PC-3 (cell line): ENCODE data around the gene CNPY2. TPM values are rescaled to one million over a fixed set of nuclear protein-coding genes. Genes with fewer than 3 reads are reported as not detected.
"Not testable (repeated sequence)": the region's sequence is repeated elsewhere in the genome, so short reads cannot be mapped to it uniquely, and the experiment has no call there.

Experiments
- ATAC-seq: fragments of 200-7000 bp; cut with Tn5 transposase; 2 replicates; pipeline ENCODE4 v1.9.1; 2020; ENCODE audit warnings: mild to moderate bottlenecking, moderate library complexity
- BruUV-seq: library from RNA; stranded (reverse); fragments of 400-500 nt; replicated peaks from 2 replicates; lab custom pipeline; 2021; lab: Mats Ljungman, UMichigan
- CTCF ChIA-PET: fragments of 300-600 bp; sonication (Branson Sonifier 250); formaldehyde crosslinking; loops from one replicate; lab custom pipeline; 2022; ENCODE audit warnings: antibody characterized with exemption; lab: Charles Lee
- POLR2A ChIA-PET: fragments of 300-600 bp; sonication (Branson Sonifier 250); formaldehyde crosslinking; loops from one replicate; lab custom pipeline; 2022; ENCODE audit warnings: antibody characterized with exemption; ENCODE audit not compliant: unreplicated experiment; lab: Charles Lee
- DNase-seq: peaks from one replicate; pipeline ENCODE4 v3.0.0-alpha.2; 2015
- H2AFZ ChIP-seq: fragments of 300-600 bp; sonication (generic); 2 replicates; pipeline ENCODE4 v1.6.0; 2016; ENCODE audit warnings: antibody characterized with exemption, low read length
- H3F3A ChIP-seq: fragments of 300-600 bp; sonication (generic); one replicate; pipeline ENCODE4 v1.6.0; 2017; ENCODE audit warnings: antibody characterized with exemption, low read length, control low read depth, mild to moderate bottlenecking; ENCODE audit not compliant: unreplicated experiment
- H3K27ac ChIP-seq: fragments of 300-600 bp; sonication (generic); 2 replicates; pipeline ENCODE4 v1.5.1; 2016; ENCODE audit warnings: mild to moderate bottlenecking, low read length
- H3K27me3 ChIP-seq: fragments of 300-600 bp; sonication (generic); 2 replicates; pipeline ENCODE4 v1.6.1; 2016; ENCODE audit warnings: low read length, mixed read lengths
- H3K36me3 ChIP-seq: fragments of 300-600 bp; sonication (generic); 2 replicates; pipeline ENCODE4 v1.6.1; 2016; ENCODE audit warnings: low read depth, mixed run types, low read length, mixed read lengths
- H3K4me1 ChIP-seq: fragments of 300-600 bp; sonication (generic); 2 replicates; pipeline ENCODE4 v1.5.1; 2016; ENCODE audit warnings: low read length; ENCODE audit not compliant: insufficient read depth
- H3K4me2 ChIP-seq: fragments of 300-600 bp; sonication (generic); 2 replicates; pipeline ENCODE4 v1.6.0; 2016; ENCODE audit warnings: low read length
- H3K4me3 ChIP-seq: fragments of 300-600 bp; sonication (generic); 2 replicates; pipeline ENCODE4 v1.5.1; 2016; ENCODE audit warnings: mild to moderate bottlenecking, low read length, mixed read lengths
- H3K79me2 ChIP-seq: fragments of 300-600 bp; sonication (generic); 2 replicates; pipeline ENCODE4 v1.6.1; 2017; ENCODE audit warnings: low read length, mixed read lengths
- H3K9ac ChIP-seq: fragments of 300-600 bp; sonication (generic); 2 replicates; pipeline ENCODE4 v1.6.0; 2016; ENCODE audit warnings: mild to moderate bottlenecking, low read length
- H3K9me2 ChIP-seq: fragments of 300-600 bp; sonication (generic); replicated peaks from 2 replicates; pipeline ENCODE4 v1.6.1; 2016; ENCODE audit warnings: mixed run types, low read length, mixed read lengths
- H3K9me3 ChIP-seq: fragments of 300-600 bp; sonication (generic); 2 replicates; pipeline ENCODE4 v1.6.1; 2016; ENCODE audit warnings: low read length, mixed read lengths
- H4K20me1 ChIP-seq: fragments of 300-600 bp; sonication (generic); 2 replicates; pipeline ENCODE4 v1.6.1; 2016; ENCODE audit warnings: low read length, mixed read lengths
- EZH2 ChIP-seq: fragments of 300-600 bp; sonication (generic); IDR thresholded peaks from one replicate; pipeline ENCODE4 v1.6.1; 2017; ENCODE audit warnings: antibody characterized with exemption, mild to moderate bottlenecking, low read length; ENCODE audit not compliant: unreplicated experiment
- EZH2phosphoT487 ChIP-seq: fragments of 300-600 bp; sonication (generic); IDR thresholded peaks from 2 replicates; pipeline ENCODE4 v1.6.1; 2018; ENCODE audit warnings: mild to moderate bottlenecking, antibody characterized with exemption, low read length, borderline replicate concordance
- intact Hi-C: fragments of 100-400 bp; cut with micrococcal nuclease; formaldehyde crosslinking; loops from 2 replicates; pipeline ENCODE4 v1.9.0; 2023
- total RNA-seq: library from RNA; depleted of rRNA; stranded (reverse); fragments of >200 nt; gene quantifications from 2 replicates; pipeline ENCODE4 v1.2.3, GENCODE V29; 2014
- TF ChIP-seq, protein P1 (sequence below): fragments of 300-600 bp; sonication (generic); conservative IDR thresholded peaks from 2 replicates; pipeline ENCODE4 v1.5.1; 2017; ENCODE audit warnings: antibody characterized with exemption, low read depth, mild to moderate bottlenecking, low read length

Gene CNPY2
- total RNA-seq, 1 experiment from 2014 or later: 109 TPM

DNA sequence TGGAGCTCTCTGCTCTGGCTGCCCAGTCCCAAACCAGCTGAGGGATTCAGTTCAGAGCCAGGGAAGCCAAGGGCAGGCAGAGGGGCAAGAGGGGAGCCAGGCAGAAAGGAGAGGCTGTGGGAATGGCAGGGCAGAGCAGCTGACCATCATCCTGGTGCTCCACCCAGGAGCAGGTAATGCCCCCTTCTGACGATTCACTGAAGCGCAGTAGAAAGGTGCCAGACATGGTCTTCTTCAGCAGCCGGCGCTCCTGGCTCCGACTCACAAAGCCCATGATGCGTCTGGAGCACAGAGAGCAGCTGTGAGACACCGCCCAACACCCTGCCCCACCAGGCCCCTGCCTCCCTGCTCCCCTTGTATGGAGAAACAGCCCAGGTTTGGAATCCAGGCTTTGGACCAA, 30.9 kb upstream of the CNPY2 start:
- Histone ChIP-seq H3K36me3 (peaks cover 32% of the 10 kb centered on the region; the same call in 1 of the 2 replicates), H3K27ac (no peak overlapping the region), H4K20me1 (no peaks in the 10 kb centered on the region), H3K9me2 (no peaks in the 10 kb centered on the region), H3K27me3 (no peaks in the 10 kb centered on the region), H3F3A (peaks cover 4% of the 10 kb centered on the region), H3K4me3 (no peak overlapping the region), H3K9ac (no peak overlapping the region), H3K4me1 (peaks cover 18% of the 10 kb centered on the region), H3K4me2 (no peak overlapping the region), H3K79me2 (no peaks in the 10 kb centered on the region), H3K9me3 (no peaks in the 10 kb centered on the region), H2AFZ (no peak overlapping the region)
- ATAC-seq: no peak
- no peak for DNase-seq
- intact Hi-C loops: no loop called here
- TF ChIP-seq EZH2phosphoT487: no peak
- TF ChIP-seq, protein P1, sequence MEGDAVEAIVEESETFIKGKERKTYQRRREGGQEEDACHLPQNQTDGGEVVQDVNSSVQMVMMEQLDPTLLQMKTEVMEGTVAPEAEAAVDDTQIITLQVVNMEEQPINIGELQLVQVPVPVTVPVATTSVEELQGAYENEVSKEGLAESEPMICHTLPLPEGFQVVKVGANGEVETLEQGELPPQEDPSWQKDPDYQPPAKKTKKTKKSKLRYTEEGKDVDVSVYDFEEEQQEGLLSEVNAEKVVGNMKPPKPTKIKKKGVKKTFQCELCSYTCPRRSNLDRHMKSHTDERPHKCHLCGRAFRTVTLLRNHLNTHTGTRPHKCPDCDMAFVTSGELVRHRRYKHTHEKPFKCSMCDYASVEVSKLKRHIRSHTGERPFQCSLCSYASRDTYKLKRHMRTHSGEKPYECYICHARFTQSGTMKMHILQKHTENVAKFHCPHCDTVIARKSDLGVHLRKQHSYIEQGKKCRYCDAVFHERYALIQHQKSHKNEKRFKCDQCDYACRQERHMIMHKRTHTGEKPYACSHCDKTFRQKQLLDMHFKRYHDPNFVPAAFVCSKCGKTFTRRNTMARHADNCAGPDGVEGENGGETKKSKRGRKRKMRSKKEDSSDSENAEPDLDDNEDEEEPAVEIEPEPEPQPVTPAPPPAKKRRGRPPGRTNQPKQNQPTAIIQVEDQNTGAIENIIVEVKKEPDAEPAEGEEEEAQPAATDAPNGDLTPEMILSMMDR: no peak
- TF ChIP-seq EZH2: no peak
- ChIA-PET CTCF (no interaction called here), POLR2A (no interaction called here)
- BruUV-seq: no TSS peak

DNA sequence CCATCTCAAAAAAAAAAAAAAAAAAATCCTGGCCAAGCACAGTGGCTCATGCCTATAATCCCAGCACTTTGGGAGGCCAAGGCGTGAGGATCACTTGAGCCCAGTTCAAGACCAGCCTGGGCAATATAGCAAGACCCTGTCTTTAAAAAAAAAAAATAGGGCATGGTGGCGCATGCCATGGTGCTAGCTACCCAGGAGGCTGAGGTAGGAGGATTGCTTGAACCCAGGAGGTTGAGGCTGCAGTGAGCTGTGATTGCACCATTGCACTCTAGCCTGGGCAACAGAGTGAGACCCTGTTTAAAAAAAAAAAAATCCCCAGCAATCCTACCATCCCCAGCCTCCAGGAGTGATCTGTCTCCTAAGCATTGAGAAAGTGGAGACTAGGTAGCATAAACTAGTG, 26.5 kb upstream of the CNPY2 start:
- DNase-seq, H3K79me2 ChIP-seq, ATAC-seq, H3K9me2 ChIP-seq, H3K9ac ChIP-seq, H3K27me3 ChIP-seq, H3K27ac ChIP-seq, H3K4me2 ChIP-seq, H3F3A ChIP-seq, POLR2A ChIA-PET, H3K9me3 ChIP-seq, CTCF ChIA-PET, H2AFZ ChIP-seq, H3K4me3 ChIP-seq, intact Hi-C loops, BruUV-seq, H4K20me1 ChIP-seq: not testable (repeated sequence)
- peaks cover 15% of the 10 kb centered on the region; the same call in 1 of the 2 replicates for H3K36me3 ChIP-seq
- peaks cover 22% of the 10 kb centered on the region for H3K4me1 ChIP-seq

DNA sequence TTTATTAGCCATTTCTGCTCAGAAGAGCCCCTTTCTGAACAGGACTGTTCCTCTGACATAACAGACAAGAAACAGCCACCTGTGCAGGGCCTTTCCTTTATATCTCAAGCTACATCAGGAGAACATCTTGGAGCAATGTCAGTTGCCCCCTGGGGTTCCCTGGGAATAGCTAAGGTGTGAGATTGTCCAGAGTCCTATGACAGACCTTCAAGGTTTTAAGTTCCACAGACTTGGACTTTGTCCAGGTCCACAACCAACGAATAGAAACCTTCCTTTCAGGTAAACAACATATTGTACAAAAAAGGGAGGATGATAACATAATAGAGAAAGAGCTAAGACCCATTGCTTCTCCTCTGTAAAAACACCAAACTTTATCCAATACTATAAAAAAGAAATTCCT, 25.8 kb upstream of the CNPY2 start:
- Histone ChIP-seq H3K9me3 (no peaks in the 10 kb centered on the region), H3K79me2 (no peaks in the 10 kb centered on the region), H2AFZ (no peak overlapping the region), H3K9ac (no peak overlapping the region), H3K36me3 (peaks cover 15% of the 10 kb centered on the region; the same call in 1 of the 2 replicates), H3K4me3 (no peak overlapping the region), H3K4me2 (no peak overlapping the region), H3K27me3 (no peaks in the 10 kb centered on the region), H4K20me1 (no peaks in the 10 kb centered on the region), H3K27ac (no peak overlapping the region), H3F3A (no peaks in the 10 kb centered on the region), H3K9me2 (no peaks in the 10 kb centered on the region), H3K4me1 (peaks cover 22% of the 10 kb centered on the region)
- no TSS peak for BruUV-seq
- TF ChIP-seq EZH2phosphoT487 (no peak), EZH2 (no peak)
- TF ChIP-seq, protein P1: no peak
- POLR2A ChIA-PET: no interaction called here
- DNase-seq (no peak), ATAC-seq (no peak)
- CTCF ChIA-PET: no interaction called here
- intact Hi-C loops: no loop called here
